Epithelial cell of proximal tubule (primary cell): ENCODE measurements around the gene RNU6-9. TPM values are rescaled to one million over a fixed set of nuclear protein-coding genes. Genes with fewer than 3 reads are reported as not detected.

Experiments used
- DNase-seq: peaks from one replicate; pipeline ENCODE4 v3.0.0-alpha.2; 2011; ENCODE audit warnings: low read depth
- H3K4me3 ChIP-seq: 2 replicates; pipeline ENCODE4 v1.5.1; 2011; ENCODE audit warnings: low read depth, mild to moderate bottlenecking, low read length
- CTCF ChIP-seq: conservative IDR thresholded peaks from 2 replicates; pipeline ENCODE4 v1.5.1; 2012; ENCODE audit warnings: low read depth, mild to moderate bottlenecking, low read length
- total RNA-seq: library from RNA; depleted of rRNA; stranded (reverse); fragments of >200 nt; gene quantifications from 2 replicates; pipeline ENCODE4 v1.2.3, GENCODE V29; 2015

The RNU6-9 gene
- total RNA-seq, 1 donor from 2014 or later = not detected

- no peak for TF ChIP-seq CTCF
- H3K4me3 ChIP-seq = no peak overlapping the region
- DNase-seq = no peak
Observed at GRCh38 chr19:934865-935479, 41.7 kb downstream of the RNU6-9 start.

GRCh38 chr19:936175-936546 lies 42.9 kb downstream of the RNU6-9 start:
- no peak for TF ChIP-seq CTCF
- no peak overlapping the region for H3K4me3 ChIP-seq
- no peak for DNase-seq

- no peak overlapping the region for H3K4me3 ChIP-seq
- DNase-seq = no peak
- TF ChIP-seq CTCF = no peak
Observed at GRCh38 chr19:937259-937694, 44.0 kb downstream of the RNU6-9 start.

GRCh38 chr19:938233-938923 lies 45.1 kb downstream of the RNU6-9 start:
- H3K4me3 ChIP-seq = no peak overlapping the region
- no peak for TF ChIP-seq CTCF
- DNase-seq = no peak

GRCh38 chr19:939439-939838 lies 46.2 kb downstream of the RNU6-9 start:
- DNase-seq = no peak
- H3K4me3 ChIP-seq = no peak overlapping the region
- no peak for TF ChIP-seq CTCF

- no peak for TF ChIP-seq CTCF
- DNase-seq = no peak
- no peak overlapping the region for H3K4me3 ChIP-seq
Observed at GRCh38 chr19:939922-940321, 46.6 kb downstream of the RNU6-9 start.
